KMS-11 (cell line): Measurements from ENCODE around the gene PCDHGC5.

Experiments
- H2AFZ ChIP-seq: fragments of 200-600 bp; sonication (generic); 2 replicates; pipeline ENCODE4 v1.6.1; 2016; ENCODE audit warnings: antibody characterized with exemption, mixed run types, low read depth
- H3K27ac ChIP-seq: fragments of 200-600 bp; sonication (generic); 2 replicates; pipeline ENCODE4 v1.6.1; 2016; ENCODE audit warnings: mild to moderate bottlenecking, mixed run types
- H3K27me3 ChIP-seq: fragments of 200-600 bp; sonication (generic); 2 replicates; pipeline ENCODE4 v1.6.1; 2017; ENCODE audit warnings: mild to moderate bottlenecking, low read depth, mixed run types, moderate library complexity; ENCODE audit not compliant: insufficient read depth
- H3K36me3 ChIP-seq: fragments of 200-600 bp; sonication (generic); 2 replicates; pipeline ENCODE4 v1.6.1; 2017; ENCODE audit warnings: mild to moderate bottlenecking, mixed run types; ENCODE audit not compliant: insufficient read depth
- H3K4me1 ChIP-seq: fragments of 200-600 bp; sonication (generic); 2 replicates; pipeline ENCODE4 v1.6.1; 2016; ENCODE audit warnings: mild to moderate bottlenecking, low read depth, mixed run types; ENCODE audit not compliant: poor library complexity, severe bottlenecking
- H3K4me2 ChIP-seq: fragments of 200-600 bp; sonication (generic); 2 replicates; pipeline ENCODE4 v1.7.0; 2016; ENCODE audit warnings: mild to moderate bottlenecking, mixed run types
- H3K4me3 ChIP-seq: fragments of 200-600 bp; sonication (generic); IDR thresholded peaks from 2 replicates; pipeline ENCODE4 v1.6.1; 2017; ENCODE audit warnings: low read depth, low read length, mixed read lengths; ENCODE audit not compliant: insufficient read depth
- H3K79me2 ChIP-seq: fragments of 200-600 bp; sonication (generic); 2 replicates; pipeline ENCODE4 v1.6.1; 2016; ENCODE audit warnings: low read depth, mixed run types; ENCODE audit not compliant: insufficient read depth
- H3K9ac ChIP-seq: fragments of 200-600 bp; sonication (generic); 2 replicates; pipeline ENCODE4 v1.6.1; 2016; ENCODE audit warnings: mild to moderate bottlenecking, mixed run types
- H4K20me1 ChIP-seq: fragments of 200-600 bp; sonication (generic); 2 replicates; pipeline ENCODE4 v1.6.1; 2016; ENCODE audit warnings: mild to moderate bottlenecking, mixed run types; ENCODE audit not compliant: insufficient read depth
- CTCF ChIP-seq: fragments of 200-600 bp; sonication (generic); conservative IDR thresholded peaks from 2 replicates; pipeline ENCODE4 v1.6.1; 2017; ENCODE audit warnings: low read depth, mild to moderate bottlenecking, antibody characterized with exemption, low read length, moderate library complexity, mixed read lengths

PCDHGC5 gene

GRCh38 chr5:141518618-141519015 lies 29.7 kb downstream of the PCDHGC5 start:
- Histone ChIP-seq H3K4me1 (no peaks in the 10 kb centered on the region), H3K4me3 (no peak overlapping the region), H3K9ac (no peak overlapping the region), H2AFZ (no peak overlapping the region), H3K79me2 (no peaks in the 10 kb centered on the region), H3K36me3 (no peaks in the 10 kb centered on the region; the same call in 1 of the 2 replicates), H4K20me1 (no peaks in the 10 kb centered on the region), H3K27me3 (no peaks in the 10 kb centered on the region), H3K27ac (no peak overlapping the region), H3K4me2 (no peak overlapping the region)
- TF ChIP-seq CTCF = no peak

DNA sequence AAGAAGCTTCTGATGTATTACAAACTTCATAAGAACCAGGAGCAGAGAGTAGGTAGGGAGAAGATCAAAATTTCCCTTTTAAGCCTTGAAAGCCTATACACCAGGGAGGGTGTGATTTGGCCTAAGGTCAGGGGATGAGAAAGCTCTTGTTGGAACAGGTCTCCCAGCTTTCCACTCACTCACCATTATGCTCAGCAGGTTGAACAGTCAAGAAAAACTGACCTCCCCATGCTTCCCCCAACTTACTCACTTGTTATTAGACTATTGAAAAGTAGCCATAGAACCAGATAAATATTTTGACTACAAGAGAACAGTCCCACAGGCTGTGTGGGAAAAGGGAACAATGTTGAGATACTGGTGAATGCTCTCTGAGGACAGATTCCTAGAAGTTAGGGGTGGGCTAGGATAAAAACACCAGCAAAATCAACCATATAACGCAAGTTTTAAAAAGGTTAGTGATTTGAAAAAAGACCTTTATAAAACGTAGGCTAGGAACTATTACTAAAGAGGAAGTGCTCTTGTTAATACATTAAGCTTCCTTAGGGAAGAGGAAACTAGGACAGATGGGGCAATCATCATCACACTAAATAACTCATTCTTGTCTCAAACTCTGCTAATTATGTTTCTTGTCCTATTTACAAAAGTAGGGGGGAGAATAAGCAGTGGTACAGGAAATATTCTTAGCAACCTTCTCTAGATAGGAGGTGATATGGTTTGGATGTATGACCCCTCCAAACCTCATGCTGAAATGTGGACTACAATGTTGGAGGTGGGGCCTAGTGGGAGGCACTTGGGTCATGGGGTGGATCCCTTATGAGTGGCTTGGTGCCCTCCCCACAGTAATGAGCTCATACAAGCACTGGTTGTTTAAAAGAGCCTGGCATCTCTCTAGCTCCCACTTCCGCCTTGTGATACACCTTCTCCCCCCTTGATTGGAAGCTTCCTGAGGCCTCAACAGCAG lies 31.0 kb downstream of the PCDHGC5 start:
- Histone ChIP-seq H4K20me1 (no peaks in the 10 kb centered on the region), H3K4me2 (no peak overlapping the region), H3K36me3 (no peaks in the 10 kb centered on the region; the same call in 1 of the 2 replicates), H3K4me3 (no peak overlapping the region), H3K9ac (no peak overlapping the region), H3K4me1 (peaks cover 4% of the 10 kb centered on the region), H2AFZ (no peak overlapping the region), H3K27ac (no peak overlapping the region), H3K27me3 (no peaks in the 10 kb centered on the region), H3K79me2 (no peaks in the 10 kb centered on the region)
- no peak for TF ChIP-seq CTCF

- H3K36me3 ChIP-seq = no peaks in the 10 kb centered on the region; the same call in 1 of the 2 replicates
Measured at GRCh38 chr5:141521244-141521781, 32.4 kb downstream of the PCDHGC5 start.

GRCh38 chr5:141522301-141522700 lies 33.4 kb downstream of the PCDHGC5 start:
- Histone ChIP-seq H3K36me3 (no peaks in the 10 kb centered on the region; the same call in 1 of the 2 replicates), H3K27me3 (no peaks in the 10 kb centered on the region), H3K4me2 (no peak overlapping the region), H3K27ac (no peak overlapping the region), H3K79me2 (no peaks in the 10 kb centered on the region), H3K9ac (no peak overlapping the region), H2AFZ (no peak overlapping the region), H3K4me1 (peaks cover 6% of the 10 kb centered on the region), H3K4me3 (no peak overlapping the region), H4K20me1 (no peaks in the 10 kb centered on the region)
- TF ChIP-seq CTCF = no peak

More at GRCh38 chr5:141521244-141521781, 32.4 kb downstream of the PCDHGC5 start:
- H3K27me3 ChIP-seq = no peaks in the 10 kb centered on the region
- peaks cover 6% of the 10 kb centered on the region for H3K4me1 ChIP-seq
- H2AFZ ChIP-seq = no peak overlapping the region
- no peak overlapping the region for H3K9ac ChIP-seq
- no peaks in the 10 kb centered on the region for H3K79me2 ChIP-seq
- no peak overlapping the region for H3K27ac ChIP-seq
- TF ChIP-seq CTCF = no peak
- no peak overlapping the region for H3K4me2 ChIP-seq
- H4K20me1 ChIP-seq = no peaks in the 10 kb centered on the region
- H3K4me3 ChIP-seq = no peak overlapping the region
